HG02678 (cell line): Measurements from ENCODE around the gene BST1.

Experiments used
- ATAC-seq: cut with Tn5 transposase; IDR thresholded peaks from one replicate; pipeline ENCODE4 v1.9.1; 2021; ENCODE audit warnings: mild to moderate bottlenecking, moderate library complexity; ENCODE audit not compliant: unreplicated experiment

Gene BST1

GRCh38 chr4:15776871-15777648 is 74.2 kb downstream of the BST1 start:
- ATAC-seq, result no peak

GRCh38 chr4:15777697-15778288 is 74.9 kb downstream of the BST1 start:
- ATAC-seq, result no peak

- peak; percentile 71 for ATAC-seq
Measured at GRCh38 chr4:15778289-15779241, 75.7 kb downstream of the BST1 start, which contains the start of gene CD38. Gene CD38 (plus strand): TSS chr4:15778328. CDS start chr4:15778415, 87 bp downstream.

GRCh38 chr4:15779306-15779705 is 76.4 kb downstream of the BST1 start:
- no peak for ATAC-seq

GRCh38 chr4:15779809-15780208 is 76.9 kb downstream of the BST1 start:
- ATAC-seq, result no peak

GRCh38 chr4:15781427-15782095 is 78.7 kb downstream of the BST1 start:
- ATAC-seq, result peak; percentile 22
